Type B pancreatic cell (in vitro differentiated cells): ENCODE data around the gene CTNNA3. TPM values are rescaled to one million over a fixed set of nuclear protein-coding genes. Genes with fewer than 3 reads are reported as not detected.

Experiments
- DNase-seq: peaks from one replicate; pipeline ENCODE4 v3.0.0; 2021; ENCODE audit warnings: mixed read lengths; ENCODE audit not compliant: unreplicated experiment; ENCODE audit errors: extremely low spot score
- H3K27ac Mint-ChIP-seq: 2 replicates; pipeline ENCODE4 v1.8.0; 2021; ENCODE audit warnings: mild to moderate bottlenecking, mixed read lengths
- H3K27me3 Mint-ChIP-seq: 2 replicates; pipeline ENCODE4 v1.8.0; 2021; ENCODE audit warnings: mixed read lengths
- H3K36me3 Mint-ChIP-seq: 2 replicates; pipeline ENCODE4 v1.8.0; 2021; ENCODE audit warnings: mixed read lengths
- H3K4me1 Mint-ChIP-seq: one replicate; pipeline ENCODE4 v1.8.0; 2021; ENCODE audit warnings: mixed read lengths; ENCODE audit not compliant: unreplicated experiment
- H3K4me3 Mint-ChIP-seq: 2 replicates; pipeline ENCODE4 v1.8.0; 2021; ENCODE audit warnings: mild to moderate bottlenecking, mixed read lengths
- H3K9me3 Mint-ChIP-seq: 2 replicates; pipeline ENCODE4 v1.8.0; 2021; ENCODE audit warnings: mixed read lengths
- CTCF ChIP-seq: fragments of 200-600 bp; sonication (generic); conservative IDR thresholded peaks from 2 replicates; pipeline ENCODE4 v1.5.0; 2021; ENCODE audit warnings: antibody characterized with exemption, mild to moderate bottlenecking
- total RNA-seq: library from RNA; stranded (reverse); gene quantifications from 2 replicates; pipeline ENCODE4 v1.2.1, GENCODE V29; 2021; ENCODE audit warnings: low replicate concordance

CTNNA3 gene
- total RNA-seq, 1 donor from 2014 or later: 2.6 TPM

GRCh38 chr10:67151471-67151870 is 544.5 kb downstream of the CTNNA3 start:
- Mint-ChIP-seq H3K27me3 (no peaks in the 10 kb centered on the region), H3K4me3 (no peak overlapping the region), H3K27ac (no peak overlapping the region), H3K36me3 (no peaks in the 10 kb centered on the region), H3K9me3 (peaks cover 3% of the 10 kb centered on the region), H3K4me1 (peaks cover 3% of the 10 kb centered on the region)
- DNase-seq: no peak
- TF ChIP-seq CTCF: no peak

- Mint-ChIP-seq H3K4me1 (no peaks in the 10 kb centered on the region), H3K27ac (no peak overlapping the region), H3K4me3 (no peak overlapping the region), H3K9me3 (no peaks in the 10 kb centered on the region), H3K36me3 (no peaks in the 10 kb centered on the region), H3K27me3 (no peaks in the 10 kb centered on the region)
- TF ChIP-seq CTCF: no peak
- no peak for DNase-seq
Observed at GRCh38 chr10:67144530-67144929, 551.5 kb downstream of the CTNNA3 start.

GRCh38 chr10:67141300-67141699 is 554.7 kb downstream of the CTNNA3 start:
- no peaks in the 10 kb centered on the region for H3K36me3 Mint-ChIP-seq
- H3K9me3 Mint-ChIP-seq: no peaks in the 10 kb centered on the region
- no peak for TF ChIP-seq CTCF
- no peaks in the 10 kb centered on the region for H3K4me1 Mint-ChIP-seq
- DNase-seq: no peak
- H3K27me3 Mint-ChIP-seq: no peaks in the 10 kb centered on the region
- H3K27ac Mint-ChIP-seq: no peak overlapping the region
- no peak overlapping the region for H3K4me3 Mint-ChIP-seq

- Mint-ChIP-seq H3K9me3 (no peaks in the 10 kb centered on the region), H3K4me3 (no peak overlapping the region), H3K4me1 (no peaks in the 10 kb centered on the region), H3K36me3 (no peaks in the 10 kb centered on the region), H3K27ac (no peak overlapping the region), H3K27me3 (no peaks in the 10 kb centered on the region)
- TF ChIP-seq CTCF: no peak
- DNase-seq: no peak
Observed at GRCh38 chr10:67140641-67141040, 555.4 kb downstream of the CTNNA3 start.

- H3K27ac Mint-ChIP-seq: no peak overlapping the region
- H3K27me3 Mint-ChIP-seq: no peaks in the 10 kb centered on the region
- H3K4me1 Mint-ChIP-seq: no peaks in the 10 kb centered on the region
- H3K9me3 Mint-ChIP-seq: no peaks in the 10 kb centered on the region
- TF ChIP-seq CTCF: no peak
- no peak overlapping the region for H3K4me3 Mint-ChIP-seq
- DNase-seq: no peak
- no peaks in the 10 kb centered on the region for H3K36me3 Mint-ChIP-seq
Observed at GRCh38 chr10:67127441-67127840, 568.6 kb downstream of the CTNNA3 start.

- no peaks in the 10 kb centered on the region for H3K27me3 Mint-ChIP-seq
- H3K27ac Mint-ChIP-seq: no peak overlapping the region
- no peaks in the 10 kb centered on the region for H3K9me3 Mint-ChIP-seq
- H3K4me1 Mint-ChIP-seq: peaks cover 9% of the 10 kb centered on the region
- no peak for DNase-seq
- no peak overlapping the region for H3K4me3 Mint-ChIP-seq
- TF ChIP-seq CTCF: no peak
- no peaks in the 10 kb centered on the region for H3K36me3 Mint-ChIP-seq
Observed at GRCh38 chr10:67119651-67120050, 576.3 kb downstream of the CTNNA3 start.
